Measurements from ENCODE around the gene CTCF. TPM values are rescaled to one million over a fixed set of nuclear protein-coding genes. Genes with fewer than 3 reads are reported as not detected.
A peak's percentile ranks its signal among the peaks of the same experiment; 100 is the strongest.

The CTCF gene
- total and polyA plus RNA-seq, 7 experiments from 2014 or later: 49.8 to 78.6 (median 59.8) TPM

DNA sequence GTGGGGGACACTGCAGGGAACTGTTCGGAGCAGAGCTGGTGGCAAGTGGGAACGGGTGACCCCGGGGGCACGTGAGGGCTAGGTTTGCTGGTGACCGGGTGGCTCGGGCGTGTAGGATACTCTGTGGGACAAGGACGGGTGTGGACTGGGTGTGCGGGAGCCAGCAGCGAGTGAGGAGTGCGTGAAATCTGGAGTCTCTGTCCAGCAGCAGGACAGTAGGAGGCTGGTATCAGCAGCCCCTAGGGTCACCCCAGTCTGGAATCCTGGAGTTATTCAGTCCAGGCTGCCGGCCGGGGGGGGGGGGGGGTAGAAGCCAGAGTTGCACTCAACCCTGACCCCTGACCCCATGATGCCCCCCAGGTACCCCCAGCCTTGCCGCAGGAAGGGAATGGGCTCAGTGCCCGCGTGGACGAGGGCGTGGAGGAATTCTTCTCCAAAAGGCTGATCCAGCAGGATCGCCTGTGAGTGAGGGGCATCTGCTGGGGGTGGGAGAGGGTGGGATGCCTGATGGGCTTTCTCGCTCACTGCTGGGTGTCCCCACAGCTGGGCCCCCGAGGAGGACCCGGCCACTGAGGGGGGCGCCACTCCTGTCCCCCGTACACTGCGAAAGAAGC is 91.6 kb downstream of the CTCF start:
- Mint-ChIP-seq H3K36me3 (peaks cover 8 to 26% (median 21%) of the 10 kb centered on the region in 5 donors), H3K4me1 (peaks cover 8 to 26% (median 21%) of the 10 kb centered on the region in 7 donors), H3K4me3 (no peak overlapping the region), H3K9me3 (no peaks in the 10 kb centered on the region), H3K27ac (peak overlapping the region in 1 of 9 donors; percentile 80), H3K27me3 (no peaks in the 10 kb centered on the region)
- DNase-seq (no peak), ATAC-seq (no peak)
- H3K4me3 ChIP-seq (ENCODE audit: low read length): no peak overlapping the region
- CTCF ChIA-PET: interaction anchor here (1.1 kb wide), 1 partner anchor 14 kb away, joined by 3 read pairs; no protein-coding TSS in a partner anchor
- peaks cover 0 to 89% (median 34%) of the 10 kb centered on the region in 3 experiments for H3K36me3 ChIP-seq (ENCODE audit: control insufficient read depth in 2 of 3, insufficient read depth in 3 of 3, low read length in 3 of 3)
- no peak overlapping the region for H3K27ac ChIP-seq (ENCODE audit: low read depth, low read length)
- H3K27me3 ChIP-seq (ENCODE audit: control insufficient read depth in 2 of 2, insufficient read depth in 2 of 2, low read length in 2 of 2): no peaks in the 10 kb centered on the region
- peaks cover under 1 to 4% of the 10 kb centered on the region in 2 donors for H3K4me1 ChIP-seq (ENCODE audit: control insufficient read depth in 2 of 2, insufficient read depth in 2 of 2, low read length in 2 of 2)
- POLR2A ChIA-PET: interaction anchor here (0.9 kb wide), 1 partner anchor 10 kb away, joined by 3 read pairs; no protein-coding TSS in a partner anchor
- intact Hi-C loops (cut with micrococcal nuclease): no loop called here
- H3K9me3 ChIP-seq (ENCODE audit: control insufficient read depth in 2 of 3, low read length in 3 of 3): no peaks in the 10 kb centered on the region

DNA sequence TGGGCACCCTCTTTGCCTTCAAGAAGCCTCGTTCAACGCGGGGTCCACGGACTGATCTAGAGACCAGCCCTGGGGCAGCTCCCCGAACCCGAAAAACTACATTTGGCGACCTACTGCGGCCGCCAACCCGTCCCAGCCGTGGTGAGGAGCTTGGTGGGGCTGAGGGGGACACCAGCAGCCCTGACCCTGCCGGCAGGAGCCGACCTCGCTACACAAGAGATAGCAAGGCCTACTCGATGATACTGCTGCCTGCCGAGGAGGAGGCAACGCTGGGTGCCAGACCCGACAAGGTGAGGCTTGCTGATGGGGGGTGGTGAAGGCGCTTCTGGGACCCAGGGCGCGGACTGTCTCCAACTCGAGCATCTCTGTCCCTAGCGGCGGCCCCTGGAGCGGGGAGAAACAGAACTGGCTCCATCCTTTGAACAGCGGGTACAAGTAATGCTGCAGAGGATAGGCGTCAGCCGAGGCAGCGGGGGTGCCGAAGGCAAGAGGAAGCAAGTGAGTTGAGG is 92.1 kb downstream of the CTCF start:
- peak overlapping the region in 1 of 9 donors; percentile 80 for H3K27ac Mint-ChIP-seq
- peaks cover 8 to 26% (median 21%) of the 10 kb centered on the region in 5 donors for H3K36me3 Mint-ChIP-seq
- POLR2A ChIA-PET: interaction anchor here (0.9 kb wide), 1 partner anchor 9 kb away, joined by 3 read pairs; no protein-coding TSS in a partner anchor

GRCh38 chr16:67655363-67655762 is 93.0 kb downstream of the CTCF start:
- Histone ChIP-seq H3K4me1 (ENCODE audit: control insufficient read depth in 2 of 2, insufficient read depth in 2 of 2, low read length in 2 of 2) (peaks cover 6 to 8% of the 10 kb centered on the region in 2 donors), H3K4me3 (ENCODE audit: low read length) (no peak overlapping the region), H3K27me3 (ENCODE audit: control insufficient read depth in 2 of 2, insufficient read depth in 2 of 2, low read length in 2 of 2) (no peaks in the 10 kb centered on the region), H3K9me3 (ENCODE audit: control insufficient read depth in 2 of 3, low read length in 3 of 3) (no peaks in the 10 kb centered on the region), H3K36me3 (ENCODE audit: control insufficient read depth in 2 of 3, insufficient read depth in 3 of 3, low read length in 3 of 3) (peaks cover 0 to 80% (median 23%) of the 10 kb centered on the region in 3 experiments), H3K27ac (ENCODE audit: low read depth, low read length) (no peak overlapping the region)
- peaks cover 13 to 30% (median 19%) of the 10 kb centered on the region in 7 donors for H3K4me1 Mint-ChIP-seq
- H3K27ac Mint-ChIP-seq: peak overlapping the region in 8 of 9 donors; percentile 8 to 59 (median 38)
- DNase-seq: no peak
- H3K9me3 Mint-ChIP-seq: no peaks in the 10 kb centered on the region
- H3K27me3 Mint-ChIP-seq: no peaks in the 10 kb centered on the region
- no peak overlapping the region for H3K4me3 Mint-ChIP-seq
- POLR2A ChIA-PET: interaction anchor here (6.6 kb wide), 1 partner anchor 9 kb away, joined by 84 read pairs; the partner anchor contains the start of gene CARMIL2
- CTCF ChIA-PET: no interaction called here
- intact Hi-C loops (cut with micrococcal nuclease): no loop called here
- H3K36me3 Mint-ChIP-seq: peaks cover 6 to 22% (median 17%) of the 10 kb centered on the region in 5 donors
- ATAC-seq: no peak

More for the DNA sequence above, 92.1 kb downstream of the CTCF start:
- intact Hi-C loops (cut with micrococcal nuclease): no loop called here
- H3K9me3 ChIP-seq (ENCODE audit: control insufficient read depth in 2 of 3, low read length in 3 of 3): no peaks in the 10 kb centered on the region
- peaks cover 14 to 31% (median 25%) of the 10 kb centered on the region in 7 donors for H3K4me1 Mint-ChIP-seq
- DNase-seq: no peak
- H3K4me3 Mint-ChIP-seq: no peak overlapping the region
- no peaks in the 10 kb centered on the region for H3K27me3 Mint-ChIP-seq
- no peak overlapping the region for H3K4me3 ChIP-seq (ENCODE audit: low read length)
- no peaks in the 10 kb centered on the region for H3K27me3 ChIP-seq (ENCODE audit: control insufficient read depth in 2 of 2, insufficient read depth in 2 of 2, low read length in 2 of 2)
- no peak overlapping the region for H3K27ac ChIP-seq (ENCODE audit: low read depth, low read length)
- no peaks in the 10 kb centered on the region for H3K9me3 Mint-ChIP-seq
- peaks cover 0 to 83% (median 30%) of the 10 kb centered on the region in 3 experiments for H3K36me3 ChIP-seq (ENCODE audit: control insufficient read depth in 2 of 3, insufficient read depth in 3 of 3, low read length in 3 of 3)
- CTCF ChIA-PET: interaction anchor here (1.1 kb wide), 1 partner anchor 13 kb away, joined by 3 read pairs; no protein-coding TSS in a partner anchor
- H3K4me1 ChIP-seq (ENCODE audit: control insufficient read depth in 2 of 2, insufficient read depth in 2 of 2, low read length in 2 of 2): peaks cover 6 to 8% of the 10 kb centered on the region in 2 donors
- ATAC-seq: no peak

DNA sequence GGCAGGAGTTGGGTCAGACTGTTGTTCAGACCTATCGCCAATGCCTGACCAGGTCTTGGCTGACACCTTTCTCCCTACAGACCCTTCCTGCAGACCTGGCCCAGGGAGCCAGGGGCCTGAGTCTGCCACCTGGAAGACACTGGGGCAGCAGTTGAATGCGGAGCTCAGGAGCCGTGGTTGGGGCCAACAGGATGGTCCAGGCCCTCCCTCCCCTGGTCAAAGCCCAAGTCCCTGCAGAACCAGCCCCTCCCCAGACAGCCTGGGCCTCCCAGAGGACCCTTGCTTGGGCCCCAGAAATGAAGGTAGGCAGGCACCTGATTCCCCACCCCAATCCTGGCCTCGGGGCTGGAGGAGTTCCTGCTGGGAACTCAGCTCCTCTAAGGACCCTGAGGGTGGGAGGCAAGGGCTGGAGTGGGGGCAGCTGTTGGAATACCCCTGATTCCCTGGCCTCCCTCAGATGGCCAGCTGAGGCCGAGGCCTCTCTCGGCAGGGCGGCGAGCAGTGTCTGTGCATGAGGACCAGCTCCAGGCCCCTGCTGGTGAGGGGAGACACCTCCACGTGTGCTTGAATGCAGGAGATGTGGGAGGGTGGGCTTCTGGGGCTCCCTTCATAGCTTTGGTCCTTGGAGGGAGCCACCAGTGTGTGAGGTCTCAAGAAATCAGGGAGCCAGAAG is 94.2 kb downstream of the CTCF start:
- H3K27me3 ChIP-seq (ENCODE audit: control insufficient read depth in 2 of 2, insufficient read depth in 2 of 2, low read length in 2 of 2): no peaks in the 10 kb centered on the region
- no peak overlapping the region for H3K4me3 ChIP-seq (ENCODE audit: low read length)
- ATAC-seq (no peak), DNase-seq (no peak)
- peaks cover 10 to 13% of the 10 kb centered on the region in 2 donors for H3K4me1 ChIP-seq (ENCODE audit: control insufficient read depth in 2 of 2, insufficient read depth in 2 of 2, low read length in 2 of 2)
- intact Hi-C loops (cut with micrococcal nuclease): no loop called here
- Mint-ChIP-seq H3K27me3 (no peaks in the 10 kb centered on the region), H3K27ac (peak overlapping the region in 2 of 9 donors; percentile 4 to 59), H3K4me3 (peak overlapping the region in 1 of 10 donors; percentile 32), H3K9me3 (peaks cover 0 to 3% (median 0%) of the 10 kb centered on the region in 11 donors), H3K36me3 (peaks cover 0 to 14% (median 11%) of the 10 kb centered on the region in 5 donors), H3K4me1 (peaks cover 11 to 29% (median 18%) of the 10 kb centered on the region in 7 donors)
- POLR2A ChIA-PET: interaction anchor here (1.1 to 6.6 kb wide), 2 partner anchors 10 to 93 kb away, joined by 3 to 84 read pairs; partner anchors contain the start of gene CARMIL2
- H3K27ac ChIP-seq (ENCODE audit: low read depth, low read length): no peak overlapping the region
- H3K36me3 ChIP-seq (ENCODE audit: control insufficient read depth in 2 of 3, insufficient read depth in 3 of 3, low read length in 3 of 3): peaks cover 0 to 70% (median 12%) of the 10 kb centered on the region in 3 experiments
- H3K9me3 ChIP-seq (ENCODE audit: control insufficient read depth in 2 of 3, low read length in 3 of 3): no peaks in the 10 kb centered on the region
- CTCF ChIA-PET: no interaction called here

DNA sequence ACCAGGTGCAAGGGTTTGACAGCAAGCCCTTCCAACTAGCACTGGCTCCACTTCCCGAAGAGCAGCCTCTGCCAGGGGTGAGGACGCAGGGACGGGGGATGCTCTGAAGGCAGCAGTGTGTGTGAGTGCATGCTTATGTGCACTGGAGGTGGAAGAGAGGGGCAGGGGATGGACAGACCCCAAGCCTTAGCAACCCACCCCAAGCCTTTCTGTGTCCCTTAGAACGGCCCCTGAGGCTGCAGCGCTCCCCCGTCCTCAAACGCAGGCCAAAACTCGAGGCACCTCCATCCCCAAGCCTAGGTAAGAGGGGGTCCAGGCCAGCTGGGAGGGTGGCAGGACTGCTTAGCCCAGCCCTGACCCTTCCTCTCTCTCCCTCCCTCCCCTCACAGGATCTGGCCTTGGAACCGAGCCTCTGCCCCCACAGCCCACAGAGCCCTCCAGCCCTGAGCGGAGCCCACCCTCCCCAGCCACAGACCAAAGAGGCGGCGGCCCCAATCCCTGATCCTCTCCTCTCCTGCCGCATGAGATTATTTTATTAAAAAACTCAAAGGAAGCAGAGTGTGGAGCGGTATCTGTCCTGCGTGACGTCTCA is 94.8 kb downstream of the CTCF start:
- Histone ChIP-seq H3K36me3 (ENCODE audit: control insufficient read depth in 2 of 3, insufficient read depth in 3 of 3, low read length in 3 of 3) (peaks cover 0 to 64% (median 6%) of the 10 kb centered on the region in 3 experiments), H3K4me3 (ENCODE audit: low read length) (no peak overlapping the region), H3K9me3 (ENCODE audit: control insufficient read depth in 2 of 3, low read length in 3 of 3) (no peaks in the 10 kb centered on the region), H3K27ac (ENCODE audit: low read depth, low read length) (no peak overlapping the region), H3K4me1 (ENCODE audit: control insufficient read depth in 2 of 2, insufficient read depth in 2 of 2, low read length in 2 of 2) (peaks cover 11 to 17% of the 10 kb centered on the region in 2 donors), H3K27me3 (ENCODE audit: control insufficient read depth in 2 of 2, insufficient read depth in 2 of 2, low read length in 2 of 2) (no peaks in the 10 kb centered on the region)
- peak overlapping the region in 1 of 9 donors; percentile 4 for H3K27ac Mint-ChIP-seq
- no peak for ATAC-seq
- no peak for DNase-seq
- peaks cover 0 to 11% (median 8%) of the 10 kb centered on the region in 5 donors for H3K36me3 Mint-ChIP-seq
- ChIA-PET POLR2A (interaction anchor here (1.1 to 6.6 kb wide), 2 partner anchors 11 to 94 kb away, joined by 3 to 84 read pairs; partner anchors contain the start of gene CARMIL2), CTCF (interaction anchor here (2.5 to 3.1 kb wide), 2 partner anchors 11 to 110 kb away, joined by 7 to 19 read pairs; no protein-coding TSS in a partner anchor)
- intact Hi-C loops (cut with micrococcal nuclease): no loop called here
- H3K4me3 Mint-ChIP-seq: peak overlapping the region in 2 of 10 donors; percentile 32 to 90
- no peaks in the 10 kb centered on the region for H3K27me3 Mint-ChIP-seq
- peaks cover 12 to 28% (median 17%) of the 10 kb centered on the region in 7 donors for H3K4me1 Mint-ChIP-seq
- peaks cover 0 to 3% (median 0%) of the 10 kb centered on the region in 11 donors for H3K9me3 Mint-ChIP-seq

Measured in naive thymus-derived CD4-positive, alpha-beta T cell (primary cell).